ENCODE measurements around the gene CRYBG3. TPM values are rescaled to one million over a fixed set of nuclear protein-coding genes. Genes with fewer than 3 reads are reported as not detected.
"Not testable (repeated sequence)": the region's sequence is repeated elsewhere in the genome, so short reads cannot be mapped to it uniquely, and the experiment has no call there.

Gene CRYBG3
- total RNA-seq, 1 donor from 2014 or later, result 13.4 TPM

GRCh38 chr3:97829198-97829597 is 7.4 kb downstream of the CRYBG3 start:
- no peak for TF ChIP-seq CTCF (IDR thresholded peaks at IDR 0.05; ENCODE audit: insufficient read depth, low read length, severe bottlenecking)

GRCh38 chr3:97830638-97831037 is 8.8 kb downstream of the CRYBG3 start:
- Histone ChIP-seq H3K27me3 (ENCODE audit: control insufficient read depth, insufficient read depth, low read length) (no peaks in the 10 kb centered on the region), H3K36me3 (ENCODE audit: control insufficient read depth, insufficient read depth, low read length) (no peaks in the 10 kb centered on the region), H3K4me3 (ENCODE audit: low read depth, low read length) (no peak overlapping the region)
- DNase-seq (ENCODE audit: low read depth) (no peak), FAIRE-seq (no peak)
- no peak for TF ChIP-seq CTCF (IDR thresholded peaks at IDR 0.05; ENCODE audit: insufficient read depth, low read length, severe bottlenecking)

More at GRCh38 chr3:97829198-97829597, 7.4 kb downstream of the CRYBG3 start:
- Histone ChIP-seq H3K27me3 (ENCODE audit: control insufficient read depth, insufficient read depth, low read length) (no peaks in the 10 kb centered on the region), H3K4me3 (ENCODE audit: low read depth, low read length) (no peak overlapping the region), H3K36me3 (ENCODE audit: control insufficient read depth, insufficient read depth, low read length) (no peaks in the 10 kb centered on the region)
- FAIRE-seq (no peak), DNase-seq (ENCODE audit: low read depth) (no peak)

GRCh38 chr3:97831140-97831539 is 9.3 kb downstream of the CRYBG3 start:
- H3K4me3 ChIP-seq (ENCODE audit: low read depth, low read length), result no peak overlapping the region
- TF ChIP-seq CTCF (IDR thresholded peaks at IDR 0.05; ENCODE audit: insufficient read depth, low read length, severe bottlenecking), result no peak
- no peaks in the 10 kb centered on the region for H3K36me3 ChIP-seq (ENCODE audit: control insufficient read depth, insufficient read depth, low read length)
- FAIRE-seq (no peak), DNase-seq (ENCODE audit: low read depth) (no peak)
- H3K27me3 ChIP-seq (ENCODE audit: control insufficient read depth, insufficient read depth, low read length), result no peaks in the 10 kb centered on the region

GRCh38 chr3:97833184-97833583 is 11.4 kb downstream of the CRYBG3 start:
- FAIRE-seq; DNase-seq (ENCODE audit: low read depth): not testable (repeated sequence)

GRCh38 chr3:97835761-97836160 is 13.9 kb downstream of the CRYBG3 start:
- FAIRE-seq (no peak), DNase-seq (ENCODE audit: low read depth) (peak; percentile 13)
- no peak for TF ChIP-seq CTCF (IDR thresholded peaks at IDR 0.05; ENCODE audit: insufficient read depth, low read length, severe bottlenecking)
- Histone ChIP-seq H3K36me3 (ENCODE audit: control insufficient read depth, insufficient read depth, low read length) (no peaks in the 10 kb centered on the region), H3K27me3 (ENCODE audit: control insufficient read depth, insufficient read depth, low read length) (no peaks in the 10 kb centered on the region), H3K4me3 (ENCODE audit: low read depth, low read length) (no peak overlapping the region)

More at GRCh38 chr3:97833184-97833583, 11.4 kb downstream of the CRYBG3 start:
- H3K4me3 ChIP-seq (ENCODE audit: low read depth, low read length); H3K36me3 ChIP-seq (ENCODE audit: control insufficient read depth, insufficient read depth, low read length); H3K27me3 ChIP-seq (ENCODE audit: control insufficient read depth, insufficient read depth, low read length): not testable (repeated sequence)

GRCh38 chr3:97838393-97838792 is 16.6 kb downstream of the CRYBG3 start:
- H3K4me3 ChIP-seq (ENCODE audit: low read depth, low read length), result no peak overlapping the region
- DNase-seq (ENCODE audit: low read depth) (no peak), FAIRE-seq (no peak)
- no peaks in the 10 kb centered on the region for H3K27me3 ChIP-seq (ENCODE audit: control insufficient read depth, insufficient read depth, low read length)
- no peaks in the 10 kb centered on the region for H3K36me3 ChIP-seq (ENCODE audit: control insufficient read depth, insufficient read depth, low read length)
- no peak for TF ChIP-seq CTCF (IDR thresholded peaks at IDR 0.05; ENCODE audit: insufficient read depth, low read length, severe bottlenecking)

All from bronchial epithelial cell (primary cell).